ENCODE measurements around the gene MASP1. TPM values are rescaled to one million over a fixed set of nuclear protein-coding genes. Genes with fewer than 3 reads are reported as not detected.

MASP1 gene
- total RNA-seq, 4 donors from 2014 or later = 2.3 to 26.1 (median 5.2) TPM; not detected in 1

DNA sequence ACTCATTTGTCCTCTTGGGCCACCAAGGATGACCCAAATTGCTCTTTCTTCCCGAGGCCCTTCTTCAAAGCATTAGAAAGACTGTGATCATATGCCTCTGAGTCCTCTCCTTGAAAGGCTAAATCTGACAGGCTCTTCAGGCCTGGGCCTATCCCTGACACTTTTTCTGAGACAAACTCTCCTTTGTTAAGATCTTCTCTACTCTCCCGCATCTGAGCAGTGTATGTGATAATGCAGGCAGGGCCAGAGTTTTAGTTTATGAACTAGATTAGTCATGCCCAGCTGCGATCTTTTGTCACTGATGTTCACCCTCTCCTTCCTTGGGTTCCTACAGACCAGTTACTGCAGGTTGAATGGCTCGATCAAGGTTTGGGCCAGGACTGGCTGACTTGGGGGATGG lies 39.2 kb downstream of the MASP1 start:
- H3K4me3 ChIP-seq = no peak overlapping the region
- H3K4me1 ChIP-seq = no peaks in the 10 kb centered on the region
- no peak for ATAC-seq
- no peaks in the 10 kb centered on the region for H3K9me3 ChIP-seq
- peaks cover 0 to 8% of the 10 kb centered on the region in 2 donors for H3K36me3 ChIP-seq
- WGBS, 2 donors (ENCODE audit: low coverage in 1 of 2) = 45 to 84% methylated on average over 1 to 3 of the region's 4 CpGs
- no peak overlapping the region for H3K27ac ChIP-seq
- TF ChIP-seq POLR2AphosphoS5 (IDR thresholded peaks at IDR 0.05) (no peak), EP300 (IDR thresholded peaks at IDR 0.05) (no peak), POLR2A (IDR thresholded peaks at IDR 0.05) (no peak)
- TF ChIP-seq, protein P1, sequence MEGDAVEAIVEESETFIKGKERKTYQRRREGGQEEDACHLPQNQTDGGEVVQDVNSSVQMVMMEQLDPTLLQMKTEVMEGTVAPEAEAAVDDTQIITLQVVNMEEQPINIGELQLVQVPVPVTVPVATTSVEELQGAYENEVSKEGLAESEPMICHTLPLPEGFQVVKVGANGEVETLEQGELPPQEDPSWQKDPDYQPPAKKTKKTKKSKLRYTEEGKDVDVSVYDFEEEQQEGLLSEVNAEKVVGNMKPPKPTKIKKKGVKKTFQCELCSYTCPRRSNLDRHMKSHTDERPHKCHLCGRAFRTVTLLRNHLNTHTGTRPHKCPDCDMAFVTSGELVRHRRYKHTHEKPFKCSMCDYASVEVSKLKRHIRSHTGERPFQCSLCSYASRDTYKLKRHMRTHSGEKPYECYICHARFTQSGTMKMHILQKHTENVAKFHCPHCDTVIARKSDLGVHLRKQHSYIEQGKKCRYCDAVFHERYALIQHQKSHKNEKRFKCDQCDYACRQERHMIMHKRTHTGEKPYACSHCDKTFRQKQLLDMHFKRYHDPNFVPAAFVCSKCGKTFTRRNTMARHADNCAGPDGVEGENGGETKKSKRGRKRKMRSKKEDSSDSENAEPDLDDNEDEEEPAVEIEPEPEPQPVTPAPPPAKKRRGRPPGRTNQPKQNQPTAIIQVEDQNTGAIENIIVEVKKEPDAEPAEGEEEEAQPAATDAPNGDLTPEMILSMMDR (IDR thresholded peaks at IDR 0.05) = no peak
- H3K27me3 ChIP-seq = no peaks in the 10 kb centered on the region

DNA sequence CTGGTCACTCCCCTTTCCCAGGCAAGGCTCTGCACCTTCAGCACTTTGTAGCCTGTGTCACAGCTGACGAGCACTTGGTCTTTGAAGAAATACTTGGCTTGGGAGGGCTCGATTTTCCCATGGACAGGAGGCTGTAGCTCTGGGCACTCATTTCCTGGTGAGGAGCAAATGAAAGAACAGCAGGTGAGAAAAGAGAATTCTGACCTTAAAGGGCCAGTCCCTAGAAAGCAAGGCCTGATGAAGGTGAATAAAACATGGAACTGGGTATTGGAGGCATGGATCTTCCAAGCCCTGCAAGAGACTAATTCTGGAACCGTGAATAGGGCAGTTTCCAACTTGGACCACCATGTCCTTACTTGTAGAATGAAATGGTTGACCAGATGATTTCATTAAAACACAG lies 39.9 kb downstream of the MASP1 start:
- Histone ChIP-seq H3K27me3 (no peaks in the 10 kb centered on the region), H3K36me3 (peaks cover 0 to 6% of the 10 kb centered on the region in 2 donors), H3K4me1 (no peaks in the 10 kb centered on the region), H3K9me3 (no peaks in the 10 kb centered on the region), H3K4me3 (no peak overlapping the region), H3K27ac (no peak overlapping the region)
- TF ChIP-seq POLR2A (IDR thresholded peaks at IDR 0.05) = no peak
- WGBS, 2 donors (ENCODE audit: low coverage in 1 of 2) = 86 to 100% methylated on average over 1 of the region's 3 CpGs
- no peak for ATAC-seq

DNA sequence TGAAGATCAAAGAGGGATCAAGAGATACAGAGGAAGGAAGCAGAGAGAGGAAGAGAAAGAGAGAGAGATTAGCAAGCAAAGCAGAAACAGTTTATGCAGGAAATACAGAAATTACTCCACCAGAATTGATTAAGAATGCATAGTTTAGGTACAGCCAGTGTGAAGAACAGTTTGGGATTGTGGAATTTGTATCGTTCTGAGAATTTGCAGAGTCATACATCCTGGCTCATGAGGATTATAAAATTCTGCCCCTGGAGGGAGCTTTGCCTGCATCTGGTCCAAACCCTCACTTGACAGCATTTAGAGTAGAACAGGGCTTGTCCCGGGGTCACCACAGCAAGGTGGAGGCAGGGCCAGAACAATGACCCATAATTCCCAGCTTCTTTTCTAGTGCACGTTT lies 44.1 kb downstream of the MASP1 start:
- Histone ChIP-seq H3K27ac (no peak overlapping the region), H3K4me1 (no peaks in the 10 kb centered on the region), H3K9me3 (no peaks in the 10 kb centered on the region), H3K4me3 (no peak overlapping the region), H3K36me3 (no peaks in the 10 kb centered on the region), H3K27me3 (no peaks in the 10 kb centered on the region)
- TF ChIP-seq, protein P1 (IDR thresholded peaks at IDR 0.05) = no peak
- TF ChIP-seq POLR2AphosphoS5 (IDR thresholded peaks at IDR 0.05) = no peak
- no peak for TF ChIP-seq EP300 (IDR thresholded peaks at IDR 0.05)
- no peak for TF ChIP-seq POLR2A (IDR thresholded peaks at IDR 0.05)
- 60 to 92% methylated on average over 2 to 3 of the region's 3 CpGs for WGBS, 2 donors (ENCODE audit: low coverage in 1 of 2)
- no peak for ATAC-seq

DNA sequence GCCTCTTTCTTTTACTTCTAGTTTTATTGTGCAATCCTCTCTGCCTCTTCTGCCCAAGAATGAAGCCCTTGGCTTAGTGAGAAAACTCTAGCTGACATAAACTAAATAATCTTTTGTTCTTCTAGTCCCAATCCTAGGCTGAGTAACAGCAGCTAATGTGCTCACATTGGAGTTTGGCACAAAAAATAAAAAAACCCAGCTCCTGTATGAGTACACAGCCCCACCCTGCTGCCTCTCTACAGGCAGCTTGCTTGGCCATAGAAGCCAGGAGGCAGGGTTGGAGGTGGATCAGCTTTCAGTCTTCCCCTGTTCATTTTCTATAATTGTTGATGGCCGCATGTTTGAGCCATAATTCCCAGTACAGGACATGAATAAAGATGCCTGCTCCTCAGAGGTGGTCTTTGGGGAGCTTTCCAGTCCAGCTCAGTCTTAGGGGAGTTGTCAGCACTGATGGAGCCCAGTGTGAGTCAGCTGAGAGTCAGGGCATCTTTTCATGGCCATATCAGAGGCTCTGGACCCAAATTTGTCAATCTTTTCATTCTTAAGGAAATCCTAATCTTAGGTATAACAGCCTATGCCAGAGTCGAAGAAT lies 47.5 kb downstream of the MASP1 start:
- ATAC-seq = peak; percentile 55
- 65 to 80% methylated on average over 2 of the region's 2 CpGs for WGBS, 2 donors (ENCODE audit: low coverage in 1 of 2)

DNA sequence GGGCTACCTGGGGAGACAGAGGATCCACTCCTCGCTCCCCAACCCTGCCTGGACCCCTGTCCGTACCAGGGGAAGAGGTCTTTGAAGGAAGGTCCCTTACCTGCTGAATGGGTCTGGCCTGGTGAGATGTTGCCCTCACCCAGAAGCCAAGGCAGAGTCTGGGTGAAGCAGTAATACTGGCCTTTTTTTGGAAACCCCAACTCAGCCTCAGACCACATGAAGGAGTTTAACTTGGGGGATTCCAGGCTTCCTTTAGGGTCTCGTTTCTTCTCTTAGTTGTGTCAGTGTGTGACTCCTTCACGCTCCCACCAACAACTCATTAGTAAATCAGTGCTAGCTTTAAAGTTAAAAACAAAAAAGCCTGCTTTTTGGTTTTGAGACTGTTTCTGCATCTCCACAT lies 48.6 kb downstream of the MASP1 start:
- Histone ChIP-seq H3K4me3 (no peak overlapping the region), H3K9me3 (no peaks in the 10 kb centered on the region), H3K27ac (no peak overlapping the region), H3K4me1 (no peaks in the 10 kb centered on the region), H3K36me3 (no peaks in the 10 kb centered on the region), H3K27me3 (no peaks in the 10 kb centered on the region)
- TF ChIP-seq POLR2AphosphoS5 (IDR thresholded peaks at IDR 0.05) (no peak), EP300 (IDR thresholded peaks at IDR 0.05) (no peak), POLR2A (IDR thresholded peaks at IDR 0.05) (no peak)
- TF ChIP-seq, protein P1 (IDR thresholded peaks at IDR 0.05) = no peak
- no peak for ATAC-seq
- WGBS, 2 donors (ENCODE audit: low coverage in 1 of 2) = 91 to 94% methylated on average over 2 of the region's 4 CpGs

More for the DNA sequence above, 47.5 kb downstream of the MASP1 start:
- H3K4me1 ChIP-seq = no peaks in the 10 kb centered on the region
- H3K4me3 ChIP-seq = no peak overlapping the region
- H3K36me3 ChIP-seq = no peaks in the 10 kb centered on the region
- H3K27ac ChIP-seq = no peak overlapping the region
- H3K9me3 ChIP-seq = no peaks in the 10 kb centered on the region
- no peaks in the 10 kb centered on the region for H3K27me3 ChIP-seq
- TF ChIP-seq, protein P1 (IDR thresholded peaks at IDR 0.05) = no peak
- TF ChIP-seq POLR2A (IDR thresholded peaks at IDR 0.05) (no peak), POLR2AphosphoS5 (IDR thresholded peaks at IDR 0.05) (no peak), EP300 (IDR thresholded peaks at IDR 0.05) (no peak)
